Neural cell (in vitro differentiated cells): ENCODE data around the gene MTMR3.

Source experiments
- CTCF ChIP-seq: fragments of 450-650 bp; IDR thresholded peaks from 2 replicates; pipeline ENCODE4 v1.5.1; 2014; ENCODE audit warnings: antibody characterized with exemption, mild to moderate bottlenecking, moderate library complexity; ENCODE audit not compliant: poor library complexity, severe bottlenecking
- EP300 ChIP-seq: fragments of 450-650 bp; conservative IDR thresholded peaks from 2 replicates; pipeline ENCODE4 v1.6.1; 2014; ENCODE audit warnings: antibody characterized with exemption, mild to moderate bottlenecking, moderate library complexity; ENCODE audit not compliant: poor library complexity, severe bottlenecking
- EZH2 ChIP-seq: fragments of 200-600, 300-800 bp; shearing (Covaris generic), sonication (generic); IDR thresholded peaks from 2 replicates; pipeline ENCODE4 v1.6.1; 2014; ENCODE audit warnings: antibody characterized with exemption, low read length, borderline replicate concordance, mild to moderate bottlenecking; ENCODE audit not compliant: insufficient read depth, poor library complexity, severe bottlenecking
- POLR2AphosphoS5 ChIP-seq: IDR thresholded peaks from 2 replicates; pipeline ENCODE4 v1.6.1; 2012
- RAD21 ChIP-seq: fragments of 450-650 bp; conservative IDR thresholded peaks from 2 replicates; pipeline ENCODE4 v1.6.1; 2014; ENCODE audit warnings: antibody characterized with exemption, mild to moderate bottlenecking, moderate library complexity
- REST ChIP-seq: IDR thresholded peaks from 2 replicates; pipeline ENCODE4 v1.6.1; 2012; ENCODE audit warnings: borderline replicate concordance
- SMC3 ChIP-seq: fragments of 450-650 bp; conservative IDR thresholded peaks from 2 replicates; pipeline ENCODE4 v1.6.1; 2014; ENCODE audit warnings: antibody characterized with exemption, mild to moderate bottlenecking, moderate library complexity; ENCODE audit not compliant: poor library complexity
- TAF1 ChIP-seq: IDR thresholded peaks from 2 replicates; pipeline ENCODE4 v1.6.1; 2012; ENCODE audit warnings: low read depth

- TF ChIP-seq CTCF = no peak
- TF ChIP-seq EZH2 = no peak
- no peak for TF ChIP-seq POLR2AphosphoS5
- no peak for TF ChIP-seq EP300
- no peak for TF ChIP-seq SMC3
- TF ChIP-seq RAD21 = no peak
- TF ChIP-seq TAF1 = no peak
- no peak for TF ChIP-seq REST
These were observed 174.4 kb downstream of the MTMR3 start for GRCh38 chr22:30057375-30057774.
